ENCODE results near the gene ICE1.

The ICE1 gene

DNA sequence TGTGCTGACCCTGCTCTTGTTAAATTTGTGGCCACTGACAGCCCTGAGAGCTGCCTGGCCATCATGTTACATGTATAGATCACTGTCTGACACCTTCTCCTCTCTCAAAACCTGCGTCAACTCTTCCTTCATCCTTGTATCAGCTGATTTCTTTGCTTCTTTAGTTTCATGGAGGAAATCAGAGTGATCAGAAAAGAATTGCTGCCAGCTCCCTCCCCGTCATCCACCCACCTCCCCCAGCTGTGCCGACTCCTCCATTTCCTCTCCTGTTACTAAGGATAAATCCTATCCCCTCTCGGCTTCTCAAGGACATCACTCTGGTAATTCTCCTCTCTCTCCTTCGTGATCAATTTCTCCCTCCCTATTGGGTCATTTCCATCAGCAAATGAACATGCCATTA, 108.9 kb downstream of the ICE1 start:
- no peak for TF ChIP-seq POLR2AphosphoS5 (IDR thresholded peaks at IDR 0.05; ENCODE audit: low read depth, low read length)
- no peak for TF ChIP-seq FOXP2 (optimal IDR thresholded peaks at IDR 0.05; ENCODE audit: borderline replicate concordance, extremely low read depth, extremely low read length, insufficient read depth)
- no peak for TF ChIP-seq SIN3A (IDR thresholded peaks at IDR 0.05; ENCODE audit: borderline replicate concordance, insufficient read depth, low read length)
- TF ChIP-seq TAF1 (IDR thresholded peaks at IDR 0.05; ENCODE audit: borderline replicate concordance, insufficient read depth, low read length) = no peak
- TF ChIP-seq, protein P1, sequence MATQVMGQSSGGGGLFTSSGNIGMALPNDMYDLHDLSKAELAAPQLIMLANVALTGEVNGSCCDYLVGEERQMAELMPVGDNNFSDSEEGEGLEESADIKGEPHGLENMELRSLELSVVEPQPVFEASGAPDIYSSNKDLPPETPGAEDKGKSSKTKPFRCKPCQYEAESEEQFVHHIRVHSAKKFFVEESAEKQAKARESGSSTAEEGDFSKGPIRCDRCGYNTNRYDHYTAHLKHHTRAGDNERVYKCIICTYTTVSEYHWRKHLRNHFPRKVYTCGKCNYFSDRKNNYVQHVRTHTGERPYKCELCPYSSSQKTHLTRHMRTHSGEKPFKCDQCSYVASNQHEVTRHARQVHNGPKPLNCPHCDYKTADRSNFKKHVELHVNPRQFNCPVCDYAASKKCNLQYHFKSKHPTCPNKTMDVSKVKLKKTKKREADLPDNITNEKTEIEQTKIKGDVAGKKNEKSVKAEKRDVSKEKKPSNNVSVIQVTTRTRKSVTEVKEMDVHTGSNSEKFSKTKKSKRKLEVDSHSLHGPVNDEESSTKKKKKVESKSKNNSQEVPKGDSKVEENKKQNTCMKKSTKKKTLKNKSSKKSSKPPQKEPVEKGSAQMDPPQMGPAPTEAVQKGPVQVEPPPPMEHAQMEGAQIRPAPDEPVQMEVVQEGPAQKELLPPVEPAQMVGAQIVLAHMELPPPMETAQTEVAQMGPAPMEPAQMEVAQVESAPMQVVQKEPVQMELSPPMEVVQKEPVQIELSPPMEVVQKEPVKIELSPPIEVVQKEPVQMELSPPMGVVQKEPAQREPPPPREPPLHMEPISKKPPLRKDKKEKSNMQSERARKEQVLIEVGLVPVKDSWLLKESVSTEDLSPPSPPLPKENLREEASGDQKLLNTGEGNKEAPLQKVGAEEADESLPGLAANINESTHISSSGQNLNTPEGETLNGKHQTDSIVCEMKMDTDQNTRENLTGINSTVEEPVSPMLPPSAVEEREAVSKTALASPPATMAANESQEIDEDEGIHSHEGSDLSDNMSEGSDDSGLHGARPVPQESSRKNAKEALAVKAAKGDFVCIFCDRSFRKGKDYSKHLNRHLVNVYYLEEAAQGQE (IDR thresholded peaks at IDR 0.05; ENCODE audit: insufficient read depth in 1 of 2, low read depth in 2 of 2, low read length in 2 of 2) = no peak

DNA sequence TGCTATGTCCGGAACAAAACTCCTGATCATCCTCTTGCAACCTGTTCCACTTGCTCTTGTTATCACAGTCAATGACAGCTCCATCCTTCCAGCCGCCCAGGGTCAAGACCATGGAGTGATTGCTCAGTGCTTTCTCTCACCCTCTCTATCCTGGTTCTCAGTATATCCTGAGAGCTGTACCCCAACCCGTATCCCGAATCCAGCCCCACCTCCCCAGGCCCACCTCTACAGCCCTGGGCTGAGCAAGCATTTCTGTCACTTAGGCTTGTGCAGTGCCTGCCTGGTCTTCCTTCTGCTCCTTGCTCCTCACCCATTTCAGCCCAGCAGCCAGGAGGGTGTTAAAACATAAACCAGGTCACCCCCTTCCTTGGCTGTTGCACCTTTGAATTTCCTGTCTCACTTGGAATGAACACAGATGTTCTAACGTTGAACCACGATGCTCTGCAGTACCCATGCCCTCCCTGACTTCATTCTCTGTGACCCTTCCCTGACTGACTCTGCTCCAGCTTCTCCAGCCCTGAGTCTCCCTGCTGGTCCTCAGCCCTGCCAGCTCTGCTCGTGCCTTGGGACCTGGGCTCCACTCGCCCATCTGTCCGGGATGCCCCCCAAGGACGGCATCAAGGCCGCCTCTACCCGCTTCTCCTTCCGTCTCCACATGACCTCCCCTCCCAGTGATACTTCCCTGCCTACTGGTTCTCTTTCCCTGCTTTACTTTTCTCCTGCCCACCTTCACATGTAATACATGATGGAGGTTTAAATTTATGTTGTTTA, 110.0 kb downstream of the ICE1 start:
- no peak for TF ChIP-seq SIN3A (IDR thresholded peaks at IDR 0.05; ENCODE audit: borderline replicate concordance, insufficient read depth, low read length)
- no peak for TF ChIP-seq POLR2AphosphoS5 (IDR thresholded peaks at IDR 0.05; ENCODE audit: low read depth, low read length)
- TF ChIP-seq TAF1 (IDR thresholded peaks at IDR 0.05; ENCODE audit: borderline replicate concordance, insufficient read depth, low read length) = no peak
- no peak for TF ChIP-seq FOXP2 (optimal IDR thresholded peaks at IDR 0.05; ENCODE audit: borderline replicate concordance, extremely low read depth, extremely low read length, insufficient read depth)
- TF ChIP-seq, protein P1 (IDR thresholded peaks at IDR 0.05; ENCODE audit: insufficient read depth in 1 of 2, low read depth in 2 of 2, low read length in 2 of 2) = no peak

DNA sequence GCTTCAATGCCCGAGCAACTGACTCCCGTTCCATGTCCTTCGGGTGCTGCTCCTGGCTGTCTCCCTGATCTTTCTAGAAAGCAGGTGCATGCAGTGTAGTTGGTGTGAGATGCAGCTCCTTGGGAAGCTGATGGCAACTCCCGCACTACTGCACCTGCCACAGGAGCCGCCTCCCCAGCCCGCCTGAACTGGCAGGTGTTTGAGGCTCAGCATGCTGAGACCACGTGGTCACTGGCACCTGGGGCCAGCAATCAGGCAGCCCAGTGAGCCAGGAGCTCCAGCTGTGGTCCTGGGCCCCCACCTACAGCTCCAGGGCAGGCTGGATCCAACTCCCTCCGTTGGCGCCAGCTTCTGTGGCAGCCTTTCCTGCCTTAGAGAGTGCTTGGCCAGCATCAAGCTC, 111.5 kb downstream of the ICE1 start:
- TF ChIP-seq FOXP2 (optimal IDR thresholded peaks at IDR 0.05; ENCODE audit: borderline replicate concordance, extremely low read depth, extremely low read length, insufficient read depth) = no peak
- TF ChIP-seq, protein P1 (IDR thresholded peaks at IDR 0.05; ENCODE audit: insufficient read depth in 1 of 2, low read depth in 2 of 2, low read length in 2 of 2) = no peak

DNA sequence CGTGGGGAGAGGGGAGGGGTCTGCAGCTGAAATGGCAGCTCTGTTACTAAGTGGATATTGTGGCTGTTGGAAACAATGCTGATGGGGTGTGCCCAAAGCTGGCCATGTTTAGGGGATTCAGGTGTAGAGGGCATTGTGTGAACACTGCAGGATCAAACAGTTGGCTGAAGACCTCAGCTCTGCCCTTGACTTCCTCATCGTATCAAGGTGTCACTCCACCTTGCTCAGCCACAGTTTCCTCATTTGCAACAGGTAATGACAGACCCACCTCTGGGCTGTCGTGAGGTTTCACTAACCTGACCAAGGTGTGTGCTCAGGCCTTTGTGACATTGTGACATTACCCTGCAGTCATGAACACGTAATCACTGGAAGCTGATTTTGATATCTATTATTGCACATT, 111.9 kb downstream of the ICE1 start:
- TF ChIP-seq SIN3A (IDR thresholded peaks at IDR 0.05; ENCODE audit: borderline replicate concordance, insufficient read depth, low read length) (no peak), FOXP2 (optimal IDR thresholded peaks at IDR 0.05; ENCODE audit: borderline replicate concordance, extremely low read depth, extremely low read length, insufficient read depth) (no peak), TAF1 (IDR thresholded peaks at IDR 0.05; ENCODE audit: borderline replicate concordance, insufficient read depth, low read length) (no peak), POLR2AphosphoS5 (IDR thresholded peaks at IDR 0.05; ENCODE audit: low read depth, low read length) (no peak)
- TF ChIP-seq, protein P1 (IDR thresholded peaks at IDR 0.05; ENCODE audit: insufficient read depth in 1 of 2, low read depth in 2 of 2, low read length in 2 of 2) = no peak

DNA sequence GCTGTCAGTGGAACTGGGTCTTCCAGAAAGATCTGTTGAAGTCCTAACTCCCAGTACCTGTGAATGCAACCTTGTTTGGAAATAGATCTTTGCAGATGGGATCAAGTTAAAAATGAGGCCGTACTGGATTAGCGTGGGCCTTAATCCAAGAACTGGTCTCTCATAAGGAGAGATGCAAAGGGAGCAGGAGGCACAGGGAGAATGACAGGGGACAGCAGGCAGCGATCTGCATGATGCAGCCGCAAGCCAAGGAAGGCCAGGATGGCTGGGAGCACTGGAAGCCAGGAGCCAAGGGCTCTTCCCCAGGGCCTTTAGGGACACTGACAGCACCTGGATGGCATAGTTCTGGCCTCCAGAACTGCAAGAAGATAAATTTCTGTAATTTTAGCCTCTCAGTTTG, 114.4 kb downstream of the ICE1 start:
- TF ChIP-seq FOXP2 (optimal IDR thresholded peaks at IDR 0.05; ENCODE audit: borderline replicate concordance, extremely low read depth, extremely low read length, insufficient read depth) (no peak), SIN3A (IDR thresholded peaks at IDR 0.05; ENCODE audit: borderline replicate concordance, insufficient read depth, low read length) (no peak), TAF1 (IDR thresholded peaks at IDR 0.05; ENCODE audit: borderline replicate concordance, insufficient read depth, low read length) (no peak), POLR2AphosphoS5 (IDR thresholded peaks at IDR 0.05; ENCODE audit: low read depth, low read length) (no peak)
- TF ChIP-seq, protein P1 (IDR thresholded peaks at IDR 0.05; ENCODE audit: insufficient read depth in 1 of 2, low read depth in 2 of 2, low read length in 2 of 2) = no peak
